ENCODE data around the gene QDPR.

The QDPR gene

DNA sequence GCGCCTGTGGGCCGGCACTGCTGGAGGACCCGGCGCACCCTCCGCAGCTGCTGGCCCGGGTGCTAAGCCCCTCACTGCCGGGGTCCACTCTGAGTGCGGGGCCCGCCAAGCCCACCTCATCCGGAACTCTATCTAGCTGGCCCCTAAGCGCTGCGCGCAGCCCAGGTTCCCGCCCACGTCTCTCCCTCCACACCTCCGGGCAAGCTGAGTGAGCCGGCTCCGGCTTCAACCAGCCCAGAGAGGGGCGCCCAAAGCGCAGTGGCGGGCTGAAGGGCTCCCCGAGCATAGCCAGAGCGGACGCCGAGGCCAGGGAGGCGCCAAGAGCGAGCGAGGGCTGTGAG lies 75.2 kb downstream of the QDPR start:
- no peak for DNase-seq (ENCODE audit: low spot score)
- FAIRE-seq: no peak

Measured in RCC 7860 (cell line).